ENCODE results near the gene NUCB1.
"Not testable (repeated sequence)": the region's sequence is repeated elsewhere in the genome, so short reads cannot be mapped to it uniquely, and the experiment has no call there.

DNA sequence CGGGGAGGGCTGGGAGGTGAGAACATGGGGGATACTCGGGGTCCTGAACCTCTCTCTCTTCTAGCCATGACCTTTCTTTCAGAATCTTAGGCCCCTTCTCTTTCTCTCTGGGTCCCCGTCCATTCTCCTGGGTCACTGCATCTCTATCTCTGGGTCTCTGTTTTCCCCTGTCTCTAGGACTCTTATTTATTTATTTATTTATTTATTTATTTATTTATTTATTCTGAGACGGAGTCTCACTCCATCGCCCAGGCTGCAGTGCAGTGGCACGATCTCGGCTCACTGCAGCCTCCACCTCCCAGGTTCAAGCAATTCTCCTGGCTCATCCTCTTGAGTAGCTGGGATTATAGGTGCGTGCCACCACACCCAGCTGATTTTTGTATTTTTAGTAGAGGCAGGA is 19.2 kb downstream of the NUCB1 start:
- TF ChIP-seq, protein P1, sequence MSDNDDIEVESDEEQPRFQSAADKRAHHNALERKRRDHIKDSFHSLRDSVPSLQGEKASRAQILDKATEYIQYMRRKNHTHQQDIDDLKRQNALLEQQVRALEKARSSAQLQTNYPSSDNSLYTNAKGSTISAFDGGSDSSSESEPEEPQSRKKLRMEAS (IDR thresholded peaks at IDR 0.05): not testable (repeated sequence)
- TF ChIP-seq, protein P2, sequence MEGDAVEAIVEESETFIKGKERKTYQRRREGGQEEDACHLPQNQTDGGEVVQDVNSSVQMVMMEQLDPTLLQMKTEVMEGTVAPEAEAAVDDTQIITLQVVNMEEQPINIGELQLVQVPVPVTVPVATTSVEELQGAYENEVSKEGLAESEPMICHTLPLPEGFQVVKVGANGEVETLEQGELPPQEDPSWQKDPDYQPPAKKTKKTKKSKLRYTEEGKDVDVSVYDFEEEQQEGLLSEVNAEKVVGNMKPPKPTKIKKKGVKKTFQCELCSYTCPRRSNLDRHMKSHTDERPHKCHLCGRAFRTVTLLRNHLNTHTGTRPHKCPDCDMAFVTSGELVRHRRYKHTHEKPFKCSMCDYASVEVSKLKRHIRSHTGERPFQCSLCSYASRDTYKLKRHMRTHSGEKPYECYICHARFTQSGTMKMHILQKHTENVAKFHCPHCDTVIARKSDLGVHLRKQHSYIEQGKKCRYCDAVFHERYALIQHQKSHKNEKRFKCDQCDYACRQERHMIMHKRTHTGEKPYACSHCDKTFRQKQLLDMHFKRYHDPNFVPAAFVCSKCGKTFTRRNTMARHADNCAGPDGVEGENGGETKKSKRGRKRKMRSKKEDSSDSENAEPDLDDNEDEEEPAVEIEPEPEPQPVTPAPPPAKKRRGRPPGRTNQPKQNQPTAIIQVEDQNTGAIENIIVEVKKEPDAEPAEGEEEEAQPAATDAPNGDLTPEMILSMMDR (IDR thresholded peaks at IDR 0.05; ENCODE audit: low read depth, low read length, missing input control): not testable (repeated sequence)
- TF ChIP-seq RAD21 (IDR thresholded peaks at IDR 0.05); YY1 (IDR thresholded peaks at IDR 0.05); TAF1 (conservative IDR thresholded peaks at IDR 0.05); RXRA (IDR thresholded peaks at IDR 0.05); EGR1 (IDR thresholded peaks at IDR 0.05; ENCODE audit: low read depth in 2 of 2): not testable (repeated sequence)
- TF ChIP-seq, protein P3, sequence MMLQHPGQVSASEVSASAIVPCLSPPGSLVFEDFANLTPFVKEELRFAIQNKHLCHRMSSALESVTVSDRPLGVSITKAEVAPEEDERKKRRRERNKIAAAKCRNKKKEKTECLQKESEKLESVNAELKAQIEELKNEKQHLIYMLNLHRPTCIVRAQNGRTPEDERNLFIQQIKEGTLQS (IDR thresholded peaks at IDR 0.05): not testable (repeated sequence)
